ENCODE data around the gene ADGRL1.

DNA sequence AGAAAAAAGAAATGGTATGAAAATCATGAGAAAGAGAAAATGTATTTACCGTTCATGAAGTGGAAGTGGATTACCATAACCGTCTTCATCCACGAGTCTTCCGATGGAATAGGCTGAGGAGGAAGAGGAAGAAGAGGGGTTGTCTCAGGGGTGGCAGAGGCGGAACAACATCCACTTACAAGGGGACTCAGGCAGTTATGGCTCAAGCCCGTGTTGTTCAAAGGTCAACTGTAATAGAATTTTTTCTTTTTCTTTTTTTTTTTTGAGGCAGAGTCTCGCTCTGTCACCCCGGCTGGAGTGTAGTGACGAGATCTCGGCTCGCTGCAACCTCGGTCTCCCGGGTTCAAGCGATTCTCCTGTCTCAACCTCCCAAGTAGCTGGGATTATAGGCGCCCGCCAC lies 16.9 kb upstream of the ADGRL1 start:
- TF ChIP-seq, protein P1, sequence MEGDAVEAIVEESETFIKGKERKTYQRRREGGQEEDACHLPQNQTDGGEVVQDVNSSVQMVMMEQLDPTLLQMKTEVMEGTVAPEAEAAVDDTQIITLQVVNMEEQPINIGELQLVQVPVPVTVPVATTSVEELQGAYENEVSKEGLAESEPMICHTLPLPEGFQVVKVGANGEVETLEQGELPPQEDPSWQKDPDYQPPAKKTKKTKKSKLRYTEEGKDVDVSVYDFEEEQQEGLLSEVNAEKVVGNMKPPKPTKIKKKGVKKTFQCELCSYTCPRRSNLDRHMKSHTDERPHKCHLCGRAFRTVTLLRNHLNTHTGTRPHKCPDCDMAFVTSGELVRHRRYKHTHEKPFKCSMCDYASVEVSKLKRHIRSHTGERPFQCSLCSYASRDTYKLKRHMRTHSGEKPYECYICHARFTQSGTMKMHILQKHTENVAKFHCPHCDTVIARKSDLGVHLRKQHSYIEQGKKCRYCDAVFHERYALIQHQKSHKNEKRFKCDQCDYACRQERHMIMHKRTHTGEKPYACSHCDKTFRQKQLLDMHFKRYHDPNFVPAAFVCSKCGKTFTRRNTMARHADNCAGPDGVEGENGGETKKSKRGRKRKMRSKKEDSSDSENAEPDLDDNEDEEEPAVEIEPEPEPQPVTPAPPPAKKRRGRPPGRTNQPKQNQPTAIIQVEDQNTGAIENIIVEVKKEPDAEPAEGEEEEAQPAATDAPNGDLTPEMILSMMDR (IDR thresholded peaks at IDR 0.05; ENCODE audit: borderline replicate concordance, extremely low read depth, low read length, poor library complexity, severe bottlenecking), result no peak
- no peak for TF ChIP-seq EZH2 (IDR thresholded peaks at IDR 0.05; ENCODE audit: borderline replicate concordance, low read depth, low read length, severe bottlenecking)

Measured in DND-41 (cell line).